Prostate gland (tissue), 2 donors: ENCODE measurements around the gene NBAS. TPM values are rescaled to one million over a fixed set of nuclear protein-coding genes. Genes with fewer than 3 reads are reported as not detected.
"Not testable (repeated sequence)": the region's sequence is repeated elsewhere in the genome, so short reads cannot be mapped to it uniquely, and the experiment has no call there.

Experiments
- DNase-seq: peaks from one replicate; pipeline ENCODE4 v3.0.0-alpha.2; 2019; ENCODE audit warnings: low spot score
- H3K27ac ChIP-seq, 2 donors: fragments of 200-600 bp; sonication (generic); 2 replicates each; pipeline ENCODE4 v1.5.1; 2017 to 2019
- H3K27me3 ChIP-seq: fragments of 200-600 bp; sonication (generic); replicated peaks from 2 replicates; pipeline ENCODE4 v1.5.1; 2019; ENCODE audit not compliant: insufficient read depth
- H3K36me3 ChIP-seq, 2 donors: fragments of 200-600 bp; sonication (generic); 1 replicate in 1 of 2; 2 replicates in 1 of 2; pipeline versions ENCODE4 v1.5.1 to v1.8.1; 2017 to 2019
- H3K4me1 ChIP-seq: fragments of 200-600 bp; sonication (generic); replicated peaks from 2 replicates; pipeline ENCODE4 v1.5.1; 2019
- H3K4me3 ChIP-seq, 2 donors: fragments of 200-600 bp; sonication (generic); 2 replicates each; pipeline ENCODE4 v1.5.1; 2017 to 2019
- H3K9me3 ChIP-seq: fragments of 200-600 bp; sonication (generic); 2 replicates; pipeline ENCODE4 v1.5.1; 2017
- POLR2A ChIP-seq: fragments of 450-650 bp; IDR thresholded peaks from one replicate; pipeline ENCODE4 v1.6.1; 2016; ENCODE audit warnings: antibody characterized with exemption, mild to moderate bottlenecking
- POLR2AphosphoS5 ChIP-seq: sonication (generic); formaldehyde crosslinking; IDR thresholded peaks from one replicate; pipeline ENCODE4 v1.6.1; 2017; ENCODE audit warnings: antibody characterized with exemption
- WGBS: methylation state at CpG from one replicate; pipeline ENCODE4 v1.1.5; 2018; 5-methylcytosine and 5-hydroxymethylcytosine counted together
- intact Hi-C: fragments of 100-400 bp; cut with DNase I; formaldehyde crosslinking; loops from one replicate; pipeline ENCODE4 v1.14.2; 2022
- total RNA-seq, 2 donors: library from RNA; depleted of rRNA; stranded (reverse); fragments of >200 nt; gene quantifications; one replicate each; pipeline ENCODE4 v1.1.0, GENCODE V29; 2016
- TF ChIP-seq, protein P1 (sequence below), 4 experiments: fragments of 200-600 bp in 2 of 4; fragments of 450-650 bp in 2 of 4; sonication (generic) in 2 of 4; IDR thresholded peaks; 1 replicate in 3 of 4; 2 replicates in 1 of 4; pipeline ENCODE4 v1.5.1; 2016 to 2019; ENCODE audit warnings: antibody characterized with exemption in 4 of 4, mild to moderate bottlenecking in 2 of 4, moderate library complexity in 2 of 4

The NBAS gene
- total RNA-seq, 2 donors from 2014 or later: 34.8 to 55.0 TPM

DNA sequence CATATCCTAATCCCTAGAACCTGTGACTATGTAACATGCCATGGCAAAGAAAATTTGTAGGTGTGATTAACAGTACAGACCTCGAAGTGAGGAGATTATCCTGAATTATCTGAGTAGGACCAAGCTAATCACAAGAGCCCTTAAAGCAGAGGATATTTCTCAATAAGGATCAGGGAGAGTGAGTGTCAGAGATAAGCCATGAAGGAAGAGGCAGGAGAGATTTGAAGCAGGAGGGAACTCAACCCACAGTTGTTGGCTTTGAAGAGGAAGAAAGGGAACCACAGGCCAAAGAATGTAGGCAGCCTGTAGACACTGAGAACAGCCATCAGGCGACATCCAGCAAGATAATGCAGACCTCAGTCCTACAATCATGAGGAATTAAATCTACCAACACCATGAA lies 229.3 kb downstream of the NBAS start:
- Histone ChIP-seq H3K36me3 (no peaks in the 10 kb centered on the region), H3K27me3 (no peaks in the 10 kb centered on the region), H3K9me3 (no peaks in the 10 kb centered on the region), H3K4me3 (no peak overlapping the region), H3K27ac (no peak overlapping the region), H3K4me1 (no peaks in the 10 kb centered on the region)
- TF ChIP-seq POLR2A: no peak
- TF ChIP-seq, protein P1, sequence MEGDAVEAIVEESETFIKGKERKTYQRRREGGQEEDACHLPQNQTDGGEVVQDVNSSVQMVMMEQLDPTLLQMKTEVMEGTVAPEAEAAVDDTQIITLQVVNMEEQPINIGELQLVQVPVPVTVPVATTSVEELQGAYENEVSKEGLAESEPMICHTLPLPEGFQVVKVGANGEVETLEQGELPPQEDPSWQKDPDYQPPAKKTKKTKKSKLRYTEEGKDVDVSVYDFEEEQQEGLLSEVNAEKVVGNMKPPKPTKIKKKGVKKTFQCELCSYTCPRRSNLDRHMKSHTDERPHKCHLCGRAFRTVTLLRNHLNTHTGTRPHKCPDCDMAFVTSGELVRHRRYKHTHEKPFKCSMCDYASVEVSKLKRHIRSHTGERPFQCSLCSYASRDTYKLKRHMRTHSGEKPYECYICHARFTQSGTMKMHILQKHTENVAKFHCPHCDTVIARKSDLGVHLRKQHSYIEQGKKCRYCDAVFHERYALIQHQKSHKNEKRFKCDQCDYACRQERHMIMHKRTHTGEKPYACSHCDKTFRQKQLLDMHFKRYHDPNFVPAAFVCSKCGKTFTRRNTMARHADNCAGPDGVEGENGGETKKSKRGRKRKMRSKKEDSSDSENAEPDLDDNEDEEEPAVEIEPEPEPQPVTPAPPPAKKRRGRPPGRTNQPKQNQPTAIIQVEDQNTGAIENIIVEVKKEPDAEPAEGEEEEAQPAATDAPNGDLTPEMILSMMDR (IDR thresholded peaks at IDR 0.05): no peak
- TF ChIP-seq POLR2AphosphoS5: no peak
- 95% methylated on average over 2 of the region's 2 CpGs for WGBS
- no peak for DNase-seq
- intact Hi-C loops: no loop called here

DNA sequence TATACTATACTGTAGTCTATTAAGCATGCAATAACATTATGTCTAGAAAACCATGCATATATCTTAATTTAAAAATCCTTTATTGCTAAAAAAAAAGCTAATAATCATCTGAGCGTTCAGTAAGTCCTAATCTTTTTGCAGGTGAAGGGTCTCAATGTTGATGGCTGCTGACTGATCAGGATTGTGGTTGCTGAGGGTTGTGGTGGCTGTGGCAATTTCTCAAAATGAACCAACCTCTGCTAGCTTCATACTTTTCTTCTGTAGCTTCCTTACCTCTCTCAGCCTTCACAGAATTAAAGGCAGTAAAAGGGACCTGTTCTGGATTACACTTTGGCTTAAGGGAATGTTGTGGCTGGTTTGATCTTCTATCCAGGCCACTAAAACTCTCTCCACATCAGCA lies 235.8 kb downstream of the NBAS start:
- intact Hi-C loops: no loop called here
- WGBS: 97% methylated on average over 1 of the region's 1 CpG
- TF ChIP-seq POLR2A (no peak), POLR2AphosphoS5 (no peak)
- TF ChIP-seq, protein P1 (IDR thresholded peaks at IDR 0.05): no peak
- no peak for DNase-seq
- Histone ChIP-seq H3K9me3 (no peaks in the 10 kb centered on the region), H3K27me3 (no peaks in the 10 kb centered on the region), H3K4me3 (no peak overlapping the region), H3K27ac (no peak overlapping the region), H3K36me3 (no peaks in the 10 kb centered on the region), H3K4me1 (no peaks in the 10 kb centered on the region)

GRCh38 chr2:15323227-15323626 lies 237.9 kb downstream of the NBAS start:
- 100% methylated on average over 1 of the region's 1 CpG for WGBS
- intact Hi-C loops: no loop called here

DNA sequence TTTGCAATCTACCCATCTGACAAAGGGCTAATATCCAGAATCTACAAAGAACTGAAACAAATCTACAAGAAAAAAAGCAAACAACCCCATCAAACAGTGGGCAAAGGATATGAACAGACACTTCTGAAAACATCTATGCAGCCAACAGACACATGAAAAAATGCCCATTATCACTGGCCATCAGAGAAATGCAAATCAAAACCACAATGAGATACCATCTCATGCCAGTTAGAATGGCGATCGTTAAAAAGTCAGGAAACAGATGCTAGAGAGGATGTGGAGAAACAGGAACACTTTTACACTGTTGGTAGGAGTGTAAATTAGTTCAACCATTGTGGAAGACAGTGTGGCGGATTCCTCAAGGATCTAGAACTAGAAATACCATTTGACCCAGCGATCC lies 239.7 kb downstream of the NBAS start:
- H3K27ac ChIP-seq, H3K4me1 ChIP-seq, H3K4me3 ChIP-seq, H3K27me3 ChIP-seq, DNase-seq, H3K36me3 ChIP-seq, intact Hi-C loops, H3K9me3 ChIP-seq: not testable (repeated sequence)
- 88% methylated on average over 4 of the region's 4 CpGs for WGBS

More at GRCh38 chr2:15323227-15323626, 237.9 kb downstream of the NBAS start:
- no peak overlapping the region for H3K4me3 ChIP-seq
- no peaks in the 10 kb centered on the region for H3K27me3 ChIP-seq
- no peak for DNase-seq
- no peaks in the 10 kb centered on the region for H3K9me3 ChIP-seq
- TF ChIP-seq, protein P1 (IDR thresholded peaks at IDR 0.05): no peak
- no peak for TF ChIP-seq POLR2A
- no peak for TF ChIP-seq POLR2AphosphoS5
- H3K27ac ChIP-seq: no peak overlapping the region
- H3K4me1 ChIP-seq: no peaks in the 10 kb centered on the region
- no peaks in the 10 kb centered on the region for H3K36me3 ChIP-seq

- Histone ChIP-seq H3K4me3 (no peak overlapping the region), H3K27me3 (no peaks in the 10 kb centered on the region), H3K27ac (no peak overlapping the region), H3K36me3 (no peaks in the 10 kb centered on the region), H3K4me1 (no peaks in the 10 kb centered on the region), H3K9me3 (no peaks in the 10 kb centered on the region)
- WGBS: 85% methylated on average over 12 of the region's 12 CpGs
- TF ChIP-seq POLR2A (no peak), POLR2AphosphoS5 (no peak)
- TF ChIP-seq, protein P1 (IDR thresholded peaks at IDR 0.05): no peak
- no peak for DNase-seq
- intact Hi-C loops: no loop called here
These were observed 244.7 kb downstream of the NBAS start for GRCh38 chr2:15316370-15316814.
